H9 (cell line): ENCODE results near the gene FOXO1. TPM values are rescaled to one million over a fixed set of nuclear protein-coding genes. Genes with fewer than 3 reads are reported as not detected.
A peak's percentile ranks its signal among the peaks of the same experiment; 100 is the strongest.

Experiments used
- DNase-seq: peaks from one replicate; pipeline ENCODE4 v3.0.0-alpha.2; 2017
- H2AFZ ChIP-seq: one replicate; pipeline ENCODE4 v1.6.1; 2013; ENCODE audit warnings: mild to moderate bottlenecking, low read length, control low read depth, moderate library complexity
- H2AK5ac ChIP-seq: 2 replicates; pipeline ENCODE4 v1.6.1; 2013; ENCODE audit warnings: low read length, control low read depth, mixed read lengths; ENCODE audit not compliant: insufficient read length
- H2BK120ac ChIP-seq: one replicate; pipeline ENCODE4 v1.6.1; 2013; ENCODE audit warnings: low read depth, mild to moderate bottlenecking, low read length, control low read depth, inconsistent platforms; ENCODE audit not compliant: poor library complexity, severe bottlenecking
- H2BK12ac ChIP-seq: 2 replicates; pipeline ENCODE4 v1.6.1; 2013; ENCODE audit warnings: low read length, control low read depth, mixed read lengths, low read depth; ENCODE audit not compliant: insufficient read length
- H2BK15ac ChIP-seq: 2 replicates; pipeline ENCODE4 v1.6.1; 2013; ENCODE audit warnings: low read depth, low read length, control low read depth
- H2BK20ac ChIP-seq: one replicate; pipeline ENCODE4 v1.6.1; 2013; ENCODE audit warnings: low read depth, mild to moderate bottlenecking, low read length, control low read depth, inconsistent platforms; ENCODE audit not compliant: poor library complexity, severe bottlenecking
- H2BK5ac ChIP-seq: 2 replicates; pipeline ENCODE4 v1.6.1; 2013; ENCODE audit warnings: low read length, control low read depth, mixed read lengths; ENCODE audit not compliant: insufficient read length
- H3K14ac ChIP-seq: 2 replicates; pipeline ENCODE4 v1.6.1; 2013; ENCODE audit warnings: low read length, control low read depth; ENCODE audit not compliant: insufficient read depth
- H3K18ac ChIP-seq: 2 replicates; pipeline ENCODE4 v1.6.1; 2013; ENCODE audit warnings: low read depth, mild to moderate bottlenecking, mixed read lengths, low read length, control low read depth; ENCODE audit not compliant: insufficient read length
- H3K23ac ChIP-seq: 2 replicates; pipeline ENCODE4 v1.6.1; 2013; ENCODE audit warnings: low read length, control low read depth, mixed read lengths, low read depth; ENCODE audit not compliant: insufficient read length
- H3K23me2 ChIP-seq: 2 replicates; pipeline ENCODE4 v1.6.1; 2013; ENCODE audit warnings: low read depth, mild to moderate bottlenecking, mixed read lengths, low read length, control low read depth; ENCODE audit not compliant: insufficient read length, poor library complexity, severe bottlenecking
- H3K27ac ChIP-seq: 2 replicates; pipeline ENCODE4 v1.5.1; 2013; ENCODE audit warnings: low read length, control low read depth, mixed read lengths, low read depth; ENCODE audit not compliant: insufficient read length
- H3K27me3 ChIP-seq: 2 replicates; pipeline ENCODE4 v1.6.1; 2013; ENCODE audit warnings: low read length, control low read depth, inconsistent platforms; ENCODE audit not compliant: insufficient read depth
- H3K4ac ChIP-seq: 2 replicates; pipeline ENCODE4 v1.6.1; 2013; ENCODE audit warnings: low read depth, mild to moderate bottlenecking, control low read depth, inconsistent platforms, low read length, moderate library complexity
- H3K4me1 ChIP-seq: 2 replicates; pipeline ENCODE4 v1.6.1; 2013; ENCODE audit warnings: low read length, control low read depth, inconsistent platforms; ENCODE audit not compliant: insufficient read depth
- H3K4me2 ChIP-seq: 2 replicates; pipeline ENCODE4 v1.6.1; 2013; ENCODE audit warnings: low read length, control low read depth, mixed read lengths; ENCODE audit not compliant: insufficient read length, insufficient read depth
- H3K56ac ChIP-seq: 2 replicates; pipeline ENCODE4 v1.6.1; 2013; ENCODE audit warnings: low read depth, mild to moderate bottlenecking, mixed read lengths, low read length, control low read depth; ENCODE audit not compliant: insufficient read length
- H3K79me1 ChIP-seq: 2 replicates; pipeline ENCODE4 v1.6.1; 2013; ENCODE audit warnings: low read depth, mild to moderate bottlenecking, moderate library complexity, low read length, control low read depth, inconsistent platforms; ENCODE audit not compliant: insufficient read depth, poor library complexity, severe bottlenecking
- H3K79me2 ChIP-seq: 2 replicates; pipeline ENCODE4 v1.6.1; 2013; ENCODE audit warnings: low read length, control low read depth, inconsistent platforms; ENCODE audit not compliant: insufficient read depth
- H3K9ac ChIP-seq: 2 replicates; pipeline ENCODE4 v1.6.1; 2013; ENCODE audit warnings: low read length, control low read depth, mixed read lengths; ENCODE audit not compliant: insufficient read length; ENCODE audit errors: extremely low read depth
- H3K9me3 ChIP-seq: one replicate; pipeline ENCODE4 v1.6.1; 2013; ENCODE audit warnings: low read depth, low read length, inconsistent platforms; ENCODE audit not compliant: control insufficient read depth
- H3T11ph ChIP-seq: one replicate; pipeline ENCODE4 v1.6.1; 2013; ENCODE audit warnings: mild to moderate bottlenecking, low read length, control low read depth, inconsistent platforms
- H4K20me1 ChIP-seq: one replicate; pipeline ENCODE4 v1.6.1; 2013; ENCODE audit not compliant: control insufficient read depth, insufficient read length, insufficient read depth
- H4K5ac ChIP-seq: 2 replicates; pipeline ENCODE4 v1.6.1; 2013; ENCODE audit warnings: low read depth, mild to moderate bottlenecking, mixed read lengths, low read length, control low read depth; ENCODE audit not compliant: insufficient read length
- H4K8ac ChIP-seq: replicated peaks from 2 replicates; pipeline ENCODE4 v1.6.1; 2013; ENCODE audit warnings: low read length, control low read depth, mixed read lengths, low read depth; ENCODE audit not compliant: insufficient read length
- H4K91ac ChIP-seq: 2 replicates; pipeline ENCODE4 v1.6.1; 2013; ENCODE audit warnings: low read depth, mild to moderate bottlenecking, moderate library complexity, mixed read lengths, low read length, control low read depth; ENCODE audit not compliant: insufficient read length
- H3K27ac Mint-ChIP-seq, 3 experiments: 2 replicates in 2 of 3; 3 replicates in 1 of 3; pipeline ENCODE4 v1.8.0; 2020 to 2021; ENCODE audit warnings: mixed read lengths in 3 of 3, mild to moderate bottlenecking in 1 of 3, moderate library complexity in 1 of 3
- H3K27me3 Mint-ChIP-seq: 2 replicates; pipeline ENCODE4 v1.8.0; 2021; ENCODE audit warnings: low read depth, mild to moderate bottlenecking, moderate library complexity, mixed read lengths
- H3K36me3 Mint-ChIP-seq, 3 experiments: 2 replicates in 2 of 3; 3 replicates in 1 of 3; pipeline ENCODE4 v1.8.0; 2020 to 2021; ENCODE audit warnings: low read depth in 3 of 3, mixed read lengths in 3 of 3; ENCODE audit not compliant: insufficient read depth in 1 of 3
- H3K4me1 Mint-ChIP-seq, 2 experiments: 2 replicates each; pipeline ENCODE4 v1.8.0; 2020; ENCODE audit warnings: mixed read lengths in 2 of 2
- H3K4me3 Mint-ChIP-seq, 2 experiments: 2 replicates in 1 of 2; 3 replicates in 1 of 2; pipeline ENCODE4 v1.8.0; 2020 to 2021; ENCODE audit warnings: mild to moderate bottlenecking in 2 of 2, mixed read lengths in 2 of 2, moderate library complexity in 1 of 2
- H3K9me3 Mint-ChIP-seq, 2 experiments: 2 replicates in 1 of 2; 3 replicates in 1 of 2; pipeline ENCODE4 v1.8.0; 2020; ENCODE audit warnings: mild to moderate bottlenecking in 2 of 2, mixed read lengths in 2 of 2, moderate library complexity in 1 of 2
- CTCF ChIP-seq: fragments of 200-600 bp; sonication (generic); conservative IDR thresholded peaks from 3 replicates; pipeline ENCODE4 v1.8.0; 2021; ENCODE audit warnings: antibody characterized with exemption, mild to moderate bottlenecking
- WGBS: extraction: QIAGEN DNeasy Blood & Tissue Kit; methylation state at CpG from one replicate; pipeline ENCODE4 v1.1.7; 2013; ENCODE audit warnings: missing lambda C conversion rate, low lambda C conversion rate, mixed read lengths; ENCODE audit not compliant: insufficient read length; ENCODE audit errors: extremely low coverage; 5-methylcytosine and 5-hydroxymethylcytosine counted together
- total RNA-seq: library from RNA; stranded (reverse); gene quantifications from 2 replicates; pipeline ENCODE4 v1.2.1, GENCODE V29; 2021

The FOXO1 gene
- total RNA-seq, 1 experiment from 2014 or later = 44.6 TPM

GRCh38 chr13:40668335-40668734, 1.9 kb upstream of the FOXO1 start:
- Histone ChIP-seq H4K20me1 (no peaks in the 10 kb centered on the region), H3K14ac (no peak overlapping the region), H2BK120ac (no peak overlapping the region), H3K27me3 (no peaks in the 10 kb centered on the region), H4K5ac (no peak overlapping the region), H3K4me2 (no peak overlapping the region), H3K4ac (no peak overlapping the region), H3T11ph (no peak overlapping the region), H3K23ac (no peak overlapping the region), H3K56ac (no peak overlapping the region), H3K18ac (no peak overlapping the region), H2BK20ac (no peak overlapping the region), H2BK15ac (no peak overlapping the region), H3K4me1 (peaks cover 5% of the 10 kb centered on the region), H2BK5ac (no peak overlapping the region), H3K23me2 (peaks cover 25% of the 10 kb centered on the region), H3K27ac (no peak overlapping the region), H3K9ac (no peak overlapping the region), H2BK12ac (no peak overlapping the region), H3K9me3 (no peaks in the 10 kb centered on the region), H3K79me2 (peaks cover 14% of the 10 kb centered on the region; the same call in 1 of the 2 replicates), H4K91ac (no peak overlapping the region), H3K79me1 (no peaks in the 10 kb centered on the region), H2AK5ac (no peak overlapping the region), H2AFZ (no peak overlapping the region), H4K8ac (no peak overlapping the region)
- Mint-ChIP-seq H3K4me1 (peaks cover 59 to 61% of the 10 kb centered on the region in 2 experiments), H3K9me3 (no peaks in the 10 kb centered on the region; a peak in 1 of 5 replicates), H3K36me3 (no peaks in the 10 kb centered on the region; a peak in 2 of 7 replicates), H3K4me3 (peak overlapping the region; percentile 82 to 90), H3K27ac (no peak overlapping the region), H3K27me3 (no peaks in the 10 kb centered on the region)
- TF ChIP-seq CTCF = peak; percentile 71
- no CpG with 5 or more reads among the region's 11 CpGs for WGBS
- peak; percentile 64 for DNase-seq
